ELF-1 (cell line): Measurements from ENCODE around the gene ECE2.
"Not testable (repeated sequence)": the region's sequence is repeated elsewhere in the genome, so short reads cannot be mapped to it uniquely, and the experiment has no call there.

Experiments used
- DNase-seq: peaks from one replicate; pipeline ENCODE4 v3.0.0-alpha.2; 2016; ENCODE audit warnings: low read depth, low spot score

ECE2 gene

GRCh38 chr3:184336547-184337398 lies 61.0 kb downstream of the ECE2 start:
- peak; percentile 60 for DNase-seq

GRCh38 chr3:184337399-184337714 lies 61.5 kb downstream of the ECE2 start, which contains the start of gene FAM131A:
TSS of gene FAM131A (plus strand) at chr3:184337600. CDS start at chr3:184337631, 31 bp downstream.
- DNase-seq: no peak

- no peak for DNase-seq
These were observed 62.2 kb downstream of the ECE2 start for GRCh38 chr3:184337981-184338380.

GRCh38 chr3:184338511-184338945 lies 62.7 kb downstream of the ECE2 start:
- peak; percentile 94 for DNase-seq

GRCh38 chr3:184339001-184339400 lies 63.2 kb downstream of the ECE2 start:
- DNase-seq: no peak

- not testable (repeated sequence) for DNase-seq
These were observed 63.8 kb downstream of the ECE2 start for GRCh38 chr3:184339451-184340135.

- DNase-seq: no peak
These were observed 66.1 kb downstream of the ECE2 start for GRCh38 chr3:184341925-184342324.
